Trophoblast cell (in vitro differentiated cells and primary cell): ENCODE data around the gene MCTP1.
"Not testable (repeated sequence)": the region's sequence is repeated elsewhere in the genome, so short reads cannot be mapped to it uniquely, and the experiment has no call there.

Source experiments
- DNase-seq, 2 donors: peaks; one replicate each; pipeline ENCODE4 v3.0.0-alpha.2; 2016
- H2AFZ ChIP-seq: 2 replicates; pipeline ENCODE4 v1.6.1; 2013; ENCODE audit warnings: low read length, moderate library complexity, mild to moderate bottlenecking; ENCODE audit not compliant: insufficient read depth, poor library complexity
- H2AK5ac ChIP-seq: 2 replicates; pipeline ENCODE4 v1.6.1; 2013; ENCODE audit warnings: mild to moderate bottlenecking, low read length
- H2BK120ac ChIP-seq: 2 replicates; pipeline ENCODE4 v1.6.1; 2013; ENCODE audit warnings: low read length, mild to moderate bottlenecking, moderate library complexity; ENCODE audit not compliant: insufficient read depth, poor library complexity
- H2BK12ac ChIP-seq: 2 replicates; pipeline ENCODE4 v1.6.1; 2013; ENCODE audit warnings: mild to moderate bottlenecking, low read length, moderate library complexity
- H2BK5ac ChIP-seq: 2 replicates; pipeline ENCODE4 v1.6.1; 2013; ENCODE audit warnings: low read length, low read depth, moderate library complexity, mild to moderate bottlenecking; ENCODE audit not compliant: poor library complexity
- H3K14ac ChIP-seq: 2 replicates; pipeline ENCODE4 v1.6.1; 2013; ENCODE audit warnings: mild to moderate bottlenecking, low read length
- H3K18ac ChIP-seq: 2 replicates; pipeline ENCODE4 v1.6.1; 2013; ENCODE audit warnings: mild to moderate bottlenecking, low read length
- H3K23ac ChIP-seq: 2 replicates; pipeline ENCODE4 v1.6.1; 2013; ENCODE audit warnings: low read length
- H3K27ac ChIP-seq: 2 replicates; pipeline ENCODE4 v1.5.1; 2013; ENCODE audit warnings: low read depth, mild to moderate bottlenecking, inconsistent platforms, low read length, moderate library complexity
- H3K27me3 ChIP-seq: 2 replicates; pipeline ENCODE4 v1.6.1; 2013; ENCODE audit warnings: inconsistent platforms, mild to moderate bottlenecking, low read length, moderate library complexity; ENCODE audit not compliant: insufficient read depth
- H3K36me3 ChIP-seq, 2 experiments: 1 replicate in 1 of 2; 2 replicates in 1 of 2; pipeline ENCODE4 v1.6.1; 2013; ENCODE audit warnings: low read length in 2 of 2, mild to moderate bottlenecking in 2 of 2, moderate library complexity in 1 of 2; ENCODE audit not compliant: insufficient read depth in 2 of 2, control insufficient read depth in 1 of 2
- H3K4ac ChIP-seq: 2 replicates; pipeline ENCODE4 v1.6.1; 2013; ENCODE audit warnings: low read depth, mild to moderate bottlenecking, low read length, moderate library complexity
- H3K4me1 ChIP-seq, 2 experiments: 1 replicate in 1 of 2; 2 replicates in 1 of 2; pipeline ENCODE4 v1.6.1; 2013; ENCODE audit warnings: low read length in 2 of 2, mild to moderate bottlenecking in 2 of 2, moderate library complexity in 1 of 2; ENCODE audit not compliant: insufficient read depth in 2 of 2, control insufficient read depth in 1 of 2
- H3K4me2 ChIP-seq: 2 replicates; pipeline ENCODE4 v1.6.1; 2013; ENCODE audit warnings: inconsistent platforms, mild to moderate bottlenecking, low read length, moderate library complexity
- H3K4me3 ChIP-seq: 2 replicates; pipeline ENCODE4 v1.5.1; 2013; ENCODE audit warnings: mild to moderate bottlenecking, low read depth, low read length, inconsistent platforms
- H3K79me1 ChIP-seq: one replicate; pipeline ENCODE4 v1.6.1; 2013; ENCODE audit warnings: low read length
- H3K79me2 ChIP-seq: 2 replicates; pipeline ENCODE4 v1.6.1; 2013; ENCODE audit warnings: low read length, mild to moderate bottlenecking; ENCODE audit not compliant: control insufficient read depth, insufficient read depth, poor library complexity
- H3K9ac ChIP-seq: 2 replicates; pipeline ENCODE4 v1.6.1; 2013; ENCODE audit warnings: mild to moderate bottlenecking, low read length
- H3K9me3 ChIP-seq: 2 replicates; pipeline ENCODE4 v1.6.1; 2013; ENCODE audit warnings: low read depth, mild to moderate bottlenecking, control low read depth, inconsistent platforms, low read length; ENCODE audit not compliant: insufficient read depth
- H4K12ac ChIP-seq: 2 replicates; pipeline ENCODE4 v1.6.1; 2013; ENCODE audit warnings: low read depth, mild to moderate bottlenecking, low read length, moderate library complexity
- H4K8ac ChIP-seq: 2 replicates; pipeline ENCODE4 v1.6.1; 2013; ENCODE audit warnings: low read depth, mild to moderate bottlenecking, low read length, moderate library complexity
- H4K91ac ChIP-seq: one replicate; pipeline ENCODE4 v1.6.1; 2013; ENCODE audit warnings: low read depth, mild to moderate bottlenecking, low read length, moderate library complexity
- WGBS: extraction: QIAGEN DNeasy Blood & Tissue Kit; methylation state at CpG from one replicate; pipeline ENCODE4 v1.1.7; 2013; ENCODE audit warnings: missing lambda C conversion rate; ENCODE audit not compliant: insufficient read length, insufficient coverage; ENCODE audit errors: extremely low coverage; 5-methylcytosine and 5-hydroxymethylcytosine counted together

The MCTP1 gene

GRCh38 chr5:94830520-94830919, 454.4 kb downstream of the MCTP1 start:
- H3K4ac ChIP-seq = no peak overlapping the region
- H2BK5ac ChIP-seq = no peak overlapping the region
- no peaks in the 10 kb centered on the region for H3K4me1 ChIP-seq
- H4K8ac ChIP-seq = no peak overlapping the region
- no peak overlapping the region for H3K27ac ChIP-seq
- H2AK5ac ChIP-seq = no peak overlapping the region
- H3K4me2 ChIP-seq = no peak overlapping the region
- no peak overlapping the region for H4K91ac ChIP-seq
- no CpG with 5 or more reads among the region's 2 CpGs for WGBS
- no peak overlapping the region for H2BK12ac ChIP-seq
- no peak overlapping the region for H4K12ac ChIP-seq
- H2AFZ ChIP-seq = no peak overlapping the region
- H2BK120ac ChIP-seq = no peak overlapping the region
- H3K9me3 ChIP-seq = peaks cover 2% of the 10 kb centered on the region
- no peak overlapping the region for H3K18ac ChIP-seq
- no peak for DNase-seq
- no peaks in the 10 kb centered on the region for H3K79me2 ChIP-seq
- no peak overlapping the region for H3K14ac ChIP-seq
- no peak overlapping the region for H3K9ac ChIP-seq
- H3K36me3 ChIP-seq = no peaks in the 10 kb centered on the region
- no peaks in the 10 kb centered on the region for H3K79me1 ChIP-seq
- H3K4me3 ChIP-seq = no peak overlapping the region
- H3K23ac ChIP-seq = no peak overlapping the region
- no peaks in the 10 kb centered on the region for H3K27me3 ChIP-seq

- H3K4ac ChIP-seq, H4K8ac ChIP-seq, H4K12ac ChIP-seq, H3K79me1 ChIP-seq, H3K14ac ChIP-seq, H3K27ac ChIP-seq, H3K4me1 ChIP-seq, H3K4me2 ChIP-seq, H3K79me2 ChIP-seq, H2BK12ac ChIP-seq, H3K27me3 ChIP-seq, DNase-seq, H3K36me3 ChIP-seq, H4K91ac ChIP-seq, H2BK5ac ChIP-seq, H3K4me3 ChIP-seq, H2BK120ac ChIP-seq, H2AK5ac ChIP-seq, H3K18ac ChIP-seq, H3K23ac ChIP-seq, H3K9ac ChIP-seq, H2AFZ ChIP-seq, H3K9me3 ChIP-seq: not testable (repeated sequence)
- no CpG with 5 or more reads among the region's 5 CpGs for WGBS
These were observed 456.7 kb downstream of the MCTP1 start for GRCh38 chr5:94828222-94828621.

- Histone ChIP-seq H3K9me3 (no peaks in the 10 kb centered on the region), H2BK12ac (no peak overlapping the region), H3K79me1 (no peaks in the 10 kb centered on the region), H3K79me2 (no peaks in the 10 kb centered on the region), H3K23ac (no peak overlapping the region), H3K4me1 (no peaks in the 10 kb centered on the region), H3K36me3 (no peaks in the 10 kb centered on the region), H2BK5ac (no peak overlapping the region), H4K12ac (no peak overlapping the region), H3K27me3 (no peaks in the 10 kb centered on the region), H2AK5ac (no peak overlapping the region), H3K27ac (no peak overlapping the region), H3K4me3 (no peak overlapping the region), H3K4me2 (no peak overlapping the region), H2BK120ac (no peak overlapping the region), H3K9ac (no peak overlapping the region), H3K18ac (no peak overlapping the region), H2AFZ (no peak overlapping the region), H3K4ac (no peak overlapping the region), H4K91ac (no peak overlapping the region), H4K8ac (no peak overlapping the region), H3K14ac (no peak overlapping the region)
- DNase-seq = no peak
- no CpG with 5 or more reads among the region's 3 CpGs for WGBS
These were observed 464.4 kb downstream of the MCTP1 start for GRCh38 chr5:94820488-94820887.

- H2BK120ac ChIP-seq = no peak overlapping the region
- no peak overlapping the region for H3K14ac ChIP-seq
- no peaks in the 10 kb centered on the region for H3K9me3 ChIP-seq
- no peak overlapping the region for H3K27ac ChIP-seq
- H3K18ac ChIP-seq = no peak overlapping the region
- no peak overlapping the region for H3K4ac ChIP-seq
- no peak overlapping the region for H3K4me3 ChIP-seq
- H2AK5ac ChIP-seq = no peak overlapping the region
- H3K4me1 ChIP-seq = no peaks in the 10 kb centered on the region
- H3K36me3 ChIP-seq = no peaks in the 10 kb centered on the region
- no peak overlapping the region for H3K23ac ChIP-seq
- no peak overlapping the region for H3K4me2 ChIP-seq
- no CpG with 5 or more reads among the region's 5 CpGs for WGBS
- no peak for DNase-seq
- no peak overlapping the region for H4K12ac ChIP-seq
- no peak overlapping the region for H4K8ac ChIP-seq
- no peaks in the 10 kb centered on the region for H3K79me2 ChIP-seq
- no peak overlapping the region for H4K91ac ChIP-seq
- H3K79me1 ChIP-seq = no peaks in the 10 kb centered on the region
- H2BK5ac ChIP-seq = no peak overlapping the region
- H2AFZ ChIP-seq = no peak overlapping the region
- H2BK12ac ChIP-seq = no peak overlapping the region
- H3K9ac ChIP-seq = no peak overlapping the region
- no peaks in the 10 kb centered on the region for H3K27me3 ChIP-seq
These were observed 466.0 kb downstream of the MCTP1 start for GRCh38 chr5:94818904-94819303.
